Measurements from ENCODE around the gene NFATC1.

Gene NFATC1

DNA sequence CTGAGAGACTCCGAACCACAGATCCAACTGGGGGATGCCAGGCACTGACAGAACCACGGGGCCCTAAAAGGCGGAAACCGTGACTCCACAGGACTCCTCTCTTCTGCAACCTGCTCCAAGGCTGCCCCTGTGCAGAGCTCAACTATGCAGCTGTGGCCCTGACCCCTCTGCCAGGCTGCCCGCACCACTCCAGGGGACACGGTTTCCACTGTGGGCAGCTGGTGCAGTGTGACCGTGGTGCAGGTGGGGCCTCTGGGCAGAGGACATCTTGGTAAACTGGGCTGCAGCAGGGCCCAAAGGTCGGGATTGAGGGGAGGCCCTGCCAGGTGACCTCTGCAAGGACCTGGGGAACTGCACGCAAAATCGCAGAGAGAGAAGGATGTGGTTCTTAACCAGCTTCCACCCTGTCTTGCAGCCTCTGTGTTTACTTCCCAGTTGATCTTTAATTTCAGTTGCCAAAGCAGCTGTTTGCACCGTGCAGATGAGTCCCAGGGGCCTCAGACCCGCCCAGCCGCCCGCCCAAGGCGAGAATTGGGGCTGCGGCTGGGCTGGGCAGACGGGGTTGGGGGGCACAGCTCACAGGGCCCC is 179.3 kb downstream of the NFATC1 start:
- no peak for DNase-seq (ENCODE audit: low read depth)

DNA sequence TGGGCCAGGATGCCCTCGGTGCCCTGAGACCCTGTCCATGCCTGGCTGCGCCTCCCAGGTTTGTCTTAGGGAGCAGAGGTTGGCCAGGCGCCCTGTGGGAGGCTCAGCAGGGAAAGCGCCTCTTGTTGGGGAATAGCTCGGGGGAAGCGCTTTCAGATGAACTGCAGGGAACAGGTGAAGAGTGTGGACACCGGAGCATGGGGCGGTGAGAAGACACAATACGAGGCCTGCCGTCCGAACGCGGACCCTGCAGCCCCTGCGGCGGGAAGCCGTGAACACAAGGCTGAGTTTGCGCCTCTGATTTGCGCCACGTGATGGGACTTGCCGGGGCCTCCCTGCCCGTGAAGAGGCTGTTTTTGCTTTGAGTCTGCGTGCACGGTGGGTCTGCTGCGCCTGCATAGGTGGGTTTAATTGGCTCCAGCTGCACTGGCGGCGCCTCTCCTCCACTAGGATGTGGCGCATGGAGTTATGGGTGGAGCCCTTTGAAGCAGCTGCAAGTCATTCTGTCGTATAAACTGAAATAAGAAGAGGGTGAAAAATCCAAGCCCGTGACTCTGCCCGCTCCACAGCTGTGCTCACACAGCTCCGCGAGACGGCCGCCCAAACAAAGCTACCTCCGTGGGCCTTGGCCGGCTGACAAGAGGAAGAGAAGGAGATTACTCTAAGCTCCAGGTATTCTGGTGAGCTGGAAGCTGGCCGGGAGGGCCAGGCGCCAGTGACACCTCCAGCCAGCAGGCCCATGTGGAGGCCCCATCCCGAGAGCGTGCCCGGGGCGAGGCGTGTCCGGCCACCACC is 180.4 kb downstream of the NFATC1 start:
- DNase-seq (ENCODE audit: low read depth): no peak

DNA sequence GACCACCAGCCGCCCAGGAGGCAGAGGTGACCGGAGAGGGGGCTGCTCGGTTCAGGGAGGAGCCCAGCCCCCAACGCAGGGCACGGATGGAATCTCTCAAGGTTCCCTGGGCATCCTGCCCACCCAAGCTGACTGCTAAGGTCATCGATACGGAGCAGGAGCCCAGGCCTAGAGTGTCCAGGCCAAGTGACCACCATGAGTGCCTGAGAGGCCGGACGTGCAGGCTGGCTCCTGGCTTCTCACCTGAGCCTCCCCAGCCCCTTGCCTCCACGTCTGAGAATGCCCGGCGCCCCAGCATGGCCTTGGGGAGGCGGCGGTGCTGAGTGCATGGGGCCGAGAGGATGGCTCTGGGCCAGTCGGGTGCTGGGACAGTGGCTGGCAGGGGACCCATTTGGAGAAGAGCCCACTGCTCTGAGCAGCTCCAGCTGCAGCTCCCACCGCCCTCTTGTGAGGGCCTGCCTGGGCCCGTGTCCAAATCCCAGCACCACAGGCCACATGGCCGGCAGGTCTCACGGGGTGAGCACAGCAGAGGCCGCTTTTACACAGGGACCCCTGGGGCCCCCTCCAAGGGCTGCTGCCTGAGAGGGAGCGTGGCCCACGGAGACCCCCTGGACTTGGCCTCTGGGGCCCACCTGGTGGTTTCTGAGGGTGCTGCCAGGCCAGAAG is 181.1 kb downstream of the NFATC1 start:
- DNase-seq (ENCODE audit: low read depth): no peak

DNA sequence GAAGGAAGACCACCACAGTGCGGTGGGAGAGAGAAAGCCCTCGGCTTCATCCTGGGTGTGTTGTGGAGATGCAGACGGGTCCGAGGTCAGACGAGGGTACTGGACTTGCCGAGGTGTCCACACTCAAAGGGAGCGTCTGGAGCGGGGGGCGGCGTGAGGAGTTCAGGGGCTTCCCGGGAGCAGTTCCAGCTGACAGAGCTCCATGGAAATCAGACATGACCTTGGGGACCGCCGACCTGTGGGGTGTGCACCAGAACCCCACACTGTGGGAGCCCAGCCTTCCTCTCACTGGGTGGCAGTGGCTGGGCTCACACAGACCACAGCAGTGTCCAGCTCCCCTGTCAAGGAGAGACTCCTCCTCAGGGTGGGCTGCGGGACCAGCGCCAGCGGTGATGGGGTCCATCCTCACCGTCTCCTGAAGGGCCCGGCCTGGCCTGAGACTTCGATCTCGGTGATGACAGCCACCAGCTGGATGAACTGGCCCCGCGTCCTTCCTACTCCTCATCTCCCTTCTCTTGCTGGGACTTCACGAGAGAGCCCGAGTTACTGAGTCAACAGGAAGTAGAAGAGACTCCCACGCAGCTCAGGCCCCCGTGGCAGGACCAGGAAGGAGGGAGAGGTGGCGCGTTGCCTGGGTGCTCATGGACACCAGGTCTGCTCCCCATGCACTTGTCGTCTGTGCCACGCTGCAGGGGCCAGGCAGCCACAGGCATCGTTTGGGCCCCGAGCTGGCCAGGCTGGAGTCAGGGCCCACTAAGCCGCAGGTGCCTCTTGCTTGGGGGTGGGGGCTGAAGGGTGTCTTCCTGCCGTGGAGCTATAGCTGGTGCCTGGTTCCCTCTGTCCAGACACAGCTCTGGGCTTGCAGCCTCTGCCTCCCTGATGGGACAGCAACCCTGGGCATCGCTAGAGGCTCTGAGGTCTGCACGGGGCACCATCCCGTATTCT is 182.0 kb downstream of the NFATC1 start:
- DNase-seq (ENCODE audit: low read depth): peak; percentile 32

DNA sequence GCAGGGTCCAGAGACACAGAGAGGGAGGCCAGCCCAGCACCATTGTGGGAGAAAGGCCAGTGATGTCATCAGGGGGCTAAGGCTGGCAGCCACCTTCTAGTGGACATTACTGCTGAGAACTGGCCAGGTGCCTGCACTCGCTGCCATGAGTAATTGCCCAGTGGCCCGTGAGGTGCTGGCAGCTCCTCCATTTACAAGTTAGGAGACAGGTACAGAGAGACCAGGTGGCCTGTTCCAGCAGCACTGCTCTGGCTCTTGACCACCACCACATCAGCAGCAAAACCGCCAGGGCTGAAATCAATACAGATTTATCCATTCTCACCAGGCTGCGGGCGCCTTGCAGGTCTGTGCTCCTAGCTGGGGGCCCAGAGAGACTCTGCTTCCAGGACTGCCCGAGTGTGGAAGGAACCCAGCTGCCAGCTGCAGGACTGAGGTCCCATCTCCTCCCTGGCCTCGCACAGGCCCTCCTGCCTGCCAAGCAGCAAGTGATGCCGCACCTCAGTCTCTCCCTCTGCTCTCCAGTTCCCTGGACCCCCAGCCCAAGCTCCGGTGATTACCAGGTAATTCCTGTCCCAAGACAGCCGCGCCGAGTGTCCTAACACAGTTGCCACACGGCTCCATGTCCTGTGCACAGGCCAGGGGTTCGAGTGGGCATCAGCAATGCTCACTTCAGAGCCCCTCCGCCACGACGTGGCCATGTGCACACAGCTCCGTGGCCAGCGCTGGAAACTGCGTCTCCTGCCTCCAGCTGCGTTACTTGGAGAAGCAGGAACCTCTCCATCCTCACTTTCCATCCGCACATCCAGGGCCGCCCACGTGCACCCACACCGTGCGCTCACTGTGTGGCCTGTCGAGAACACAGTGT is 182.9 kb downstream of the NFATC1 start:
- no peak for DNase-seq (ENCODE audit: low read depth)
